ENCODE data around the gene SIAH1. TPM values are rescaled to one million over a fixed set of nuclear protein-coding genes. Genes with fewer than 3 reads are reported as not detected.
"Not testable (repeated sequence)": the region's sequence is repeated elsewhere in the genome, so short reads cannot be mapped to it uniquely, and the experiment has no call there.

The SIAH1 gene
- total RNA-seq, 1 donor: 28.9 TPM

GRCh38 chr16:48318630-48319029 is 66.6 kb downstream of the SIAH1 start:
- no peak overlapping the region for H3K4me3 ChIP-seq (ENCODE audit: low read depth, low read length)
- peak; percentile 69 for DNase-seq (ENCODE audit: low read depth)
- TF ChIP-seq CTCF (IDR thresholded peaks at IDR 0.05; ENCODE audit: insufficient read depth, low read depth, low read length): no peak

- TF ChIP-seq CTCF (IDR thresholded peaks at IDR 0.05; ENCODE audit: insufficient read depth, low read depth, low read length): no peak
- peak; percentile 64 for DNase-seq (ENCODE audit: low read depth)
- no peak overlapping the region for H3K4me3 ChIP-seq (ENCODE audit: low read depth, low read length)
Observed at GRCh38 chr16:48317614-48318315, 67.4 kb downstream of the SIAH1 start.

GRCh38 chr16:48317026-48317425 is 68.2 kb downstream of the SIAH1 start:
- no peak overlapping the region for H3K4me3 ChIP-seq (ENCODE audit: low read depth, low read length)
- no peak for TF ChIP-seq CTCF (IDR thresholded peaks at IDR 0.05; ENCODE audit: insufficient read depth, low read depth, low read length)
- DNase-seq (ENCODE audit: low read depth): no peak

- DNase-seq (ENCODE audit: low read depth); H3K4me3 ChIP-seq (ENCODE audit: low read depth, low read length): not testable (repeated sequence)
Observed at GRCh38 chr16:48313905-48314304, 71.3 kb downstream of the SIAH1 start.

- no peak for TF ChIP-seq CTCF (IDR thresholded peaks at IDR 0.05; ENCODE audit: insufficient read depth, low read depth, low read length)
- no peak for DNase-seq (ENCODE audit: low read depth)
- H3K4me3 ChIP-seq (ENCODE audit: low read depth, low read length): no peak overlapping the region
Observed at GRCh38 chr16:48310908-48311641, 74.1 kb downstream of the SIAH1 start.

Small RNA genes within 50 kb of the gene (small RNA-seq; reads per million reads assigned to genes)
- gene RF00017: not detected

Other genes with a start within 250 kb of the SIAH1 start
- gene ABCC12, start 229.4 kb downstream of the SIAH1 start, total RNA-seq: under 0.01 TPM in 1 of 2 replicates, not detected in the other
- 49.9 and 79.9 TPM in 2 replicates for gene LONP2, start 141.1 kb downstream of the SIAH1 start, total RNA-seq
- gene ABCC11, start 137.9 kb downstream of the SIAH1 start, total RNA-seq: under 0.01 and 0.43 TPM in 2 replicates
- 19.6 and 35.4 TPM in 2 replicates for gene N4BP1, start 224.8 kb upstream of the SIAH1 start, total RNA-seq